ENCODE measurements around the gene DNAJC24. TPM values are rescaled to one million over a fixed set of nuclear protein-coding genes. Genes with fewer than 3 reads are reported as not detected.

DNAJC24 gene
- total and polyA plus RNA-seq, 2 experiments from 2014 or later = 20.3 to 21.3 TPM

GRCh38 chr11:31455177-31455576 is 85.5 kb downstream of the DNAJC24 start:
- DNase-seq (ENCODE audit: low spot score) = no peak
- Histone ChIP-seq H3K4me3 (no peak overlapping the region), H3K27me3 (ENCODE audit: insufficient read depth) (no peaks in the 10 kb centered on the region), H3K4me2 (no peak overlapping the region), H3K9me2 (ENCODE audit: insufficient read depth) (no peaks in the 10 kb centered on the region), H3K79me2 (replicated peaks; ENCODE audit: insufficient read depth) (no peaks in the 10 kb centered on the region), H3F3A (replicated peaks; ENCODE audit: low read depth) (no peaks in the 10 kb centered on the region), H3K27ac (ENCODE audit: low read depth) (no peak overlapping the region), H3K4me1 (ENCODE audit: insufficient read depth) (no peaks in the 10 kb centered on the region), H2AFZ (no peak overlapping the region), H4K20me1 (replicated peaks; ENCODE audit: insufficient read depth) (0 out of 2 replicates have a peak, but pooled peaks cover 3% of the 10 kb centered on the region), H3K36me3 (ENCODE audit: insufficient read depth) (no peaks in the 10 kb centered on the region)
- Mint-ChIP-seq H3K4me3 (no peak overlapping the region), H3K27ac (no peak overlapping the region), H3K36me3 (ENCODE audit: low read depth) (no peaks in the 10 kb centered on the region; the same call in 2 of the 3 replicates), H3K9me3 (no peaks in the 10 kb centered on the region), H3K4me1 (no peaks in the 10 kb centered on the region), H3K27me3 (ENCODE audit: insufficient read depth, low read depth, poor library complexity) (no peaks in the 10 kb centered on the region)
- no peak for ATAC-seq
- TF ChIP-seq EZH2phosphoT487 (IDR thresholded peaks at IDR 0.05; ENCODE audit: unreplicated experiment) = no peak
- TF ChIP-seq POLR2AphosphoS5 (IDR thresholded peaks at IDR 0.05; ENCODE audit: low read depth) = no peak
- no peak for TF ChIP-seq REST (IDR thresholded peaks at IDR 0.05; ENCODE audit: unreplicated experiment)
- TF ChIP-seq ETS1 (IDR thresholded peaks at IDR 0.05) = no peak
- TF ChIP-seq CTCF (conservative IDR thresholded peaks at IDR 0.05; ENCODE audit: low read depth in 2 of 2) = no peak
- no peak for TF ChIP-seq ZNF114 (CRISPR knock-in tag; IDR thresholded peaks at IDR 0.05)
- TF ChIP-seq EZH2 (IDR thresholded peaks at IDR 0.05; ENCODE audit: low read depth, unreplicated experiment) = no peak
- no peak for TF ChIP-seq STAT1 (IDR thresholded peaks at IDR 0.05; ENCODE audit: unreplicated experiment)
- TF ChIP-seq JUNB (IDR thresholded peaks at IDR 0.05; ENCODE audit: unreplicated experiment) = no peak
- no peak for TF ChIP-seq CREB1 (CRISPR knock-in tag; IDR thresholded peaks at IDR 0.05; ENCODE audit: low read depth)

All from GM23338 (cell line).